Ishikawa (cell line): ENCODE measurements around the gene SH3RF1.

ENCODE experiments used
- CEBPB ChIP-seq: IDR thresholded peaks from 2 replicates; pipeline ENCODE4 v1.6.1; 2012
- CREB1 ChIP-seq: IDR thresholded peaks from 2 replicates; pipeline ENCODE4 v1.6.1; 2012; ENCODE audit warnings: low read depth
- EGR1 ChIP-seq: IDR thresholded peaks from 2 replicates; pipeline ENCODE4 v1.6.1; 2012
- EP300 ChIP-seq: IDR thresholded peaks from 2 replicates; pipeline ENCODE4 v1.6.1; 2012; ENCODE audit warnings: borderline replicate concordance
- FOXM1 ChIP-seq: IDR thresholded peaks from 2 replicates; pipeline ENCODE4 v1.6.1; 2012; ENCODE audit warnings: low read depth, borderline replicate concordance
- MAX ChIP-seq: IDR thresholded peaks from 2 replicates; pipeline ENCODE4 v1.6.1; 2012
- NFIC ChIP-seq: IDR thresholded peaks from 2 replicates; pipeline ENCODE4 v1.6.1; 2012
- RAD21 ChIP-seq: IDR thresholded peaks from 2 replicates; pipeline ENCODE4 v1.6.1; 2012; ENCODE audit warnings: low read depth
- TAF1 ChIP-seq: IDR thresholded peaks from 2 replicates; pipeline ENCODE4 v1.6.1; 2012; ENCODE audit warnings: low read depth, mild to moderate bottlenecking
- TCF12 ChIP-seq: IDR thresholded peaks from 2 replicates; pipeline ENCODE4 v1.6.1; 2012; ENCODE audit warnings: low read depth
- TEAD4 ChIP-seq: IDR thresholded peaks from 2 replicates; pipeline ENCODE4 v1.6.1; 2012
- USF1 ChIP-seq: IDR thresholded peaks from 2 replicates; pipeline ENCODE4 v1.6.1; 2012
- YY1 ChIP-seq: IDR thresholded peaks from 2 replicates; pipeline ENCODE4 v1.6.1; 2012; ENCODE audit warnings: low read depth
- TF ChIP-seq, protein P1 (sequence below): IDR thresholded peaks from 2 replicates; pipeline ENCODE4 v1.6.1; 2012; ENCODE audit warnings: low read depth, mild to moderate bottlenecking

- no peak for TF ChIP-seq TAF1
- no peak for TF ChIP-seq EP300
- TF ChIP-seq NFIC = no peak
- TF ChIP-seq, protein P1, sequence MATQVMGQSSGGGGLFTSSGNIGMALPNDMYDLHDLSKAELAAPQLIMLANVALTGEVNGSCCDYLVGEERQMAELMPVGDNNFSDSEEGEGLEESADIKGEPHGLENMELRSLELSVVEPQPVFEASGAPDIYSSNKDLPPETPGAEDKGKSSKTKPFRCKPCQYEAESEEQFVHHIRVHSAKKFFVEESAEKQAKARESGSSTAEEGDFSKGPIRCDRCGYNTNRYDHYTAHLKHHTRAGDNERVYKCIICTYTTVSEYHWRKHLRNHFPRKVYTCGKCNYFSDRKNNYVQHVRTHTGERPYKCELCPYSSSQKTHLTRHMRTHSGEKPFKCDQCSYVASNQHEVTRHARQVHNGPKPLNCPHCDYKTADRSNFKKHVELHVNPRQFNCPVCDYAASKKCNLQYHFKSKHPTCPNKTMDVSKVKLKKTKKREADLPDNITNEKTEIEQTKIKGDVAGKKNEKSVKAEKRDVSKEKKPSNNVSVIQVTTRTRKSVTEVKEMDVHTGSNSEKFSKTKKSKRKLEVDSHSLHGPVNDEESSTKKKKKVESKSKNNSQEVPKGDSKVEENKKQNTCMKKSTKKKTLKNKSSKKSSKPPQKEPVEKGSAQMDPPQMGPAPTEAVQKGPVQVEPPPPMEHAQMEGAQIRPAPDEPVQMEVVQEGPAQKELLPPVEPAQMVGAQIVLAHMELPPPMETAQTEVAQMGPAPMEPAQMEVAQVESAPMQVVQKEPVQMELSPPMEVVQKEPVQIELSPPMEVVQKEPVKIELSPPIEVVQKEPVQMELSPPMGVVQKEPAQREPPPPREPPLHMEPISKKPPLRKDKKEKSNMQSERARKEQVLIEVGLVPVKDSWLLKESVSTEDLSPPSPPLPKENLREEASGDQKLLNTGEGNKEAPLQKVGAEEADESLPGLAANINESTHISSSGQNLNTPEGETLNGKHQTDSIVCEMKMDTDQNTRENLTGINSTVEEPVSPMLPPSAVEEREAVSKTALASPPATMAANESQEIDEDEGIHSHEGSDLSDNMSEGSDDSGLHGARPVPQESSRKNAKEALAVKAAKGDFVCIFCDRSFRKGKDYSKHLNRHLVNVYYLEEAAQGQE = no peak
- TF ChIP-seq FOXM1 = no peak
- no peak for TF ChIP-seq YY1
- TF ChIP-seq CREB1 = no peak
- no peak for TF ChIP-seq RAD21
- TF ChIP-seq MAX = no peak
- no peak for TF ChIP-seq USF1
- TF ChIP-seq TCF12 = no peak
- no peak for TF ChIP-seq CEBPB
- TF ChIP-seq TEAD4 = 0 out of 2 replicates have a peak, but pooled peaks have one; percentile 29
- no peak for TF ChIP-seq EGR1
These were observed 16.9 kb downstream of the SH3RF1 start for GRCh38 chr4:169253904-169254303.
